ENCODE measurements around the gene PALMD. TPM values are rescaled to one million over a fixed set of nuclear protein-coding genes. Genes with fewer than 3 reads are reported as not detected.
A peak's percentile ranks its signal among the peaks of the same experiment; 100 is the strongest.

Gene PALMD
- total RNA-seq, 1 donor = 2.5 TPM

GRCh38 chr1:99682291-99682751 is 36.4 kb downstream of the PALMD start:
- Histone ChIP-seq H4K20me1 (ENCODE audit: insufficient read depth, low read length) (no peaks in the 10 kb centered on the region), H3K4me3 (ENCODE audit: insufficient read depth, low read length) (no peak overlapping the region), H3K9me3 (ENCODE audit: low read depth, low read length) (no peaks in the 10 kb centered on the region), H3K4me1 (ENCODE audit: insufficient read depth, low read length) (peaks cover 39% of the 10 kb centered on the region), H3K79me2 (ENCODE audit: insufficient read depth, low read length) (no peaks in the 10 kb centered on the region), H3K27me3 (ENCODE audit: insufficient read depth, low read length) (no peaks in the 10 kb centered on the region), H3K27ac (ENCODE audit: low read depth, low read length) (peak overlapping the region; percentile 67), H2AFZ (ENCODE audit: low read length) (no peak overlapping the region), H3K36me3 (ENCODE audit: insufficient read depth, low read length) (no peaks in the 10 kb centered on the region), H3K4me2 (ENCODE audit: insufficient read depth, low read length) (no peak overlapping the region)
- no peak for TF ChIP-seq CTCF (IDR thresholded peaks at IDR 0.05; ENCODE audit: extremely low read depth, low read depth, low read length)
- no peak for DNase-seq (ENCODE audit: insufficient read length, low spot score, missing footprints)

- Histone ChIP-seq H4K20me1 (ENCODE audit: insufficient read depth, low read length) (no peaks in the 10 kb centered on the region), H3K9me3 (ENCODE audit: low read depth, low read length) (no peaks in the 10 kb centered on the region), H3K4me1 (ENCODE audit: insufficient read depth, low read length) (peaks cover 26% of the 10 kb centered on the region), H3K27me3 (ENCODE audit: insufficient read depth, low read length) (no peaks in the 10 kb centered on the region), H3K4me2 (ENCODE audit: insufficient read depth, low read length) (peak overlapping the region; percentile 6), H3K79me2 (ENCODE audit: insufficient read depth, low read length) (no peaks in the 10 kb centered on the region), H2AFZ (ENCODE audit: low read length) (no peak overlapping the region), H3K36me3 (ENCODE audit: insufficient read depth, low read length) (no peaks in the 10 kb centered on the region), H3K27ac (ENCODE audit: low read depth, low read length) (peak overlapping the region; percentile 61), H3K4me3 (ENCODE audit: insufficient read depth, low read length) (no peak overlapping the region)
- DNase-seq (ENCODE audit: insufficient read length, low spot score, missing footprints) = no peak
- TF ChIP-seq CTCF (IDR thresholded peaks at IDR 0.05; ENCODE audit: extremely low read depth, low read depth, low read length) = peak; percentile 67
Observed at GRCh38 chr1:99685516-99686180, 39.7 kb downstream of the PALMD start.

- no peaks in the 10 kb centered on the region for H3K9me3 ChIP-seq (ENCODE audit: low read depth, low read length)
- H3K27ac ChIP-seq (ENCODE audit: low read depth, low read length) = no peak overlapping the region
- H2AFZ ChIP-seq (ENCODE audit: low read length) = no peak overlapping the region
- H3K27me3 ChIP-seq (ENCODE audit: insufficient read depth, low read length) = no peaks in the 10 kb centered on the region
- no peak for DNase-seq (ENCODE audit: insufficient read length, low spot score, missing footprints)
- no peak overlapping the region for H3K4me2 ChIP-seq (ENCODE audit: insufficient read depth, low read length)
- TF ChIP-seq CTCF (IDR thresholded peaks at IDR 0.05; ENCODE audit: extremely low read depth, low read depth, low read length) = no peak
- H3K4me3 ChIP-seq (ENCODE audit: insufficient read depth, low read length) = no peak overlapping the region
- H3K4me1 ChIP-seq (ENCODE audit: insufficient read depth, low read length) = no peaks in the 10 kb centered on the region
- H3K79me2 ChIP-seq (ENCODE audit: insufficient read depth, low read length) = no peaks in the 10 kb centered on the region
- no peaks in the 10 kb centered on the region for H4K20me1 ChIP-seq (ENCODE audit: insufficient read depth, low read length)
- no peaks in the 10 kb centered on the region for H3K36me3 ChIP-seq (ENCODE audit: insufficient read depth, low read length)
Observed at GRCh38 chr1:99691175-99691574, 45.3 kb downstream of the PALMD start.

DNA sequence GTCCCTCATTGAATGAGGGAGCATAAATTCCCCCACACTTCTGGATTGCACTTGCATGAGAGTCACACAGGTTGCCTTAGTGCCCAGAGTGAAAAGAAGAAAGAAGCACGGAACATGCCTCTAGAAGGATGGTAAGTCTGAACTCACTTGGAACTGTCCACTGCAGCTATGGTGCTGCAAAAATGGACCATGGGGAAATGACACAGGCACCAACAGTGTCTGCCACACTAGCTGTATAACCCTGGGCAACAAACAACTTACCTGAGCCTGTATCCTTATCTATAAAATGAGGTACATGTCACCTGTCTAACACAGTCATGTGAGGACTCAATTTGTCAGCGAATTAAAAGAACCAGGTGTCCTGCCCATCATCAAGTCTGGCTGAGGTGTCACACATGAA is 50.7 kb downstream of the PALMD start:
- no peak for TF ChIP-seq CTCF (IDR thresholded peaks at IDR 0.05; ENCODE audit: extremely low read depth, low read depth, low read length)
- H3K4me1 ChIP-seq (ENCODE audit: insufficient read depth, low read length) = no peaks in the 10 kb centered on the region
- no peaks in the 10 kb centered on the region for H3K79me2 ChIP-seq (ENCODE audit: insufficient read depth, low read length)
- DNase-seq (ENCODE audit: insufficient read length, low spot score, missing footprints) = no peak
- no peak overlapping the region for H3K4me3 ChIP-seq (ENCODE audit: insufficient read depth, low read length)
- H3K9me3 ChIP-seq (ENCODE audit: low read depth, low read length) = no peaks in the 10 kb centered on the region
- H3K4me2 ChIP-seq (ENCODE audit: insufficient read depth, low read length) = no peak overlapping the region
- H4K20me1 ChIP-seq (ENCODE audit: insufficient read depth, low read length) = no peaks in the 10 kb centered on the region
- H3K27me3 ChIP-seq (ENCODE audit: insufficient read depth, low read length) = no peaks in the 10 kb centered on the region
- H3K36me3 ChIP-seq (ENCODE audit: insufficient read depth, low read length) = no peaks in the 10 kb centered on the region
- H3K27ac ChIP-seq (ENCODE audit: low read depth, low read length) = no peak overlapping the region
- no peak overlapping the region for H2AFZ ChIP-seq (ENCODE audit: low read length)

Measured in osteoblast (primary cell).